ENCODE measurements around the gene ITGB1.

- TF ChIP-seq, protein P1, sequence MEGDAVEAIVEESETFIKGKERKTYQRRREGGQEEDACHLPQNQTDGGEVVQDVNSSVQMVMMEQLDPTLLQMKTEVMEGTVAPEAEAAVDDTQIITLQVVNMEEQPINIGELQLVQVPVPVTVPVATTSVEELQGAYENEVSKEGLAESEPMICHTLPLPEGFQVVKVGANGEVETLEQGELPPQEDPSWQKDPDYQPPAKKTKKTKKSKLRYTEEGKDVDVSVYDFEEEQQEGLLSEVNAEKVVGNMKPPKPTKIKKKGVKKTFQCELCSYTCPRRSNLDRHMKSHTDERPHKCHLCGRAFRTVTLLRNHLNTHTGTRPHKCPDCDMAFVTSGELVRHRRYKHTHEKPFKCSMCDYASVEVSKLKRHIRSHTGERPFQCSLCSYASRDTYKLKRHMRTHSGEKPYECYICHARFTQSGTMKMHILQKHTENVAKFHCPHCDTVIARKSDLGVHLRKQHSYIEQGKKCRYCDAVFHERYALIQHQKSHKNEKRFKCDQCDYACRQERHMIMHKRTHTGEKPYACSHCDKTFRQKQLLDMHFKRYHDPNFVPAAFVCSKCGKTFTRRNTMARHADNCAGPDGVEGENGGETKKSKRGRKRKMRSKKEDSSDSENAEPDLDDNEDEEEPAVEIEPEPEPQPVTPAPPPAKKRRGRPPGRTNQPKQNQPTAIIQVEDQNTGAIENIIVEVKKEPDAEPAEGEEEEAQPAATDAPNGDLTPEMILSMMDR (IDR thresholded peaks at IDR 0.05) = no peak
- no peak for TF ChIP-seq POLR2A (IDR thresholded peaks at IDR 0.05)
These were observed 37.7 kb upstream of the ITGB1 start for GRCh38 chr10:32995751-32996150.

All from body of pancreas (tissue), 4 donors.